Liver (tissue), 9 donors: Measurements from ENCODE around the gene TANGO2. TPM values are rescaled to one million over a fixed set of nuclear protein-coding genes. Genes with fewer than 3 reads are reported as not detected.

Experiments used
- DNase-seq: peaks from one replicate; pipeline ENCODE4 v3.0.0-alpha.2; 2017; ENCODE audit warnings: low spot score
- H3K27ac ChIP-seq, 2 donors: one replicate each; pipeline ENCODE4 v1.7.0; 2013; ENCODE audit warnings: inconsistent platforms in 2 of 2, low read length in 2 of 2, control low read depth in 1 of 2, low read depth in 1 of 2, mild to moderate bottlenecking in 1 of 2
- H3K27me3 ChIP-seq, 4 donors: one replicate each; pipeline versions ENCODE4 v1.6.1 to v1.7.0; 2013; ENCODE audit warnings: low read length in 3 of 4, inconsistent platforms in 1 of 4, mild to moderate bottlenecking in 1 of 4, moderate library complexity in 1 of 4; ENCODE audit not compliant: control insufficient read depth in 4 of 4, insufficient read depth in 4 of 4
- H3K36me3 ChIP-seq, 4 donors: one replicate each; pipeline versions ENCODE4 v1.6.1 to v1.7.0; 2013; ENCODE audit warnings: low read length in 3 of 4, mild to moderate bottlenecking in 3 of 4, low read depth in 1 of 4, moderate library complexity in 1 of 4; ENCODE audit not compliant: control insufficient read depth in 4 of 4, insufficient read depth in 3 of 4
- H3K4me1 ChIP-seq, 4 donors: one replicate each; pipeline versions ENCODE4 v1.6.1 to v1.7.0; 2013; ENCODE audit warnings: low read length in 3 of 4, mild to moderate bottlenecking in 3 of 4, moderate library complexity in 1 of 4; ENCODE audit not compliant: control insufficient read depth in 4 of 4, insufficient read depth in 4 of 4
- H3K4me3 ChIP-seq, 3 donors: one replicate each; pipeline versions ENCODE4 v1.6.1 to v1.7.0; 2013; ENCODE audit warnings: low read length in 3 of 3, control low read depth in 1 of 3, low read depth in 1 of 3, mild to moderate bottlenecking in 1 of 3
- H3K9ac ChIP-seq, 2 donors: one replicate each; pipeline ENCODE4 v1.7.0; 2013; ENCODE audit warnings: low read length in 2 of 2, mild to moderate bottlenecking in 2 of 2, moderate library complexity in 2 of 2, control low read depth in 1 of 2, low read depth in 1 of 2
- H3K9me3 ChIP-seq, 4 donors: one replicate each; pipeline versions ENCODE4 v1.6.1 to v1.7.0; 2013; ENCODE audit warnings: low read length in 3 of 4; ENCODE audit not compliant: control insufficient read depth in 4 of 4
- ATF3 ChIP-seq: IDR thresholded peaks from 2 replicates; pipeline ENCODE4 v1.6.1; 2016; ENCODE audit warnings: antibody characterized with exemption
- CTCF ChIP-seq: fragments of 150-350 bp; IDR thresholded peaks from 2 replicates; pipeline ENCODE4 v1.5.1; 2017; ENCODE audit warnings: improper control_type of control experiment, low read depth, low read length; ENCODE audit not compliant: missing input control
- EGR1 ChIP-seq, 2 donors: IDR thresholded peaks; 2 replicates each; pipeline ENCODE4 v1.6.1; 2016 to 2018; ENCODE audit warnings: antibody characterized with exemption in 2 of 2, low read depth in 2 of 2
- FOXA1 ChIP-seq: IDR thresholded peaks from 2 replicates; pipeline ENCODE4 v1.6.1; 2016; ENCODE audit warnings: antibody characterized with exemption
- FOXA2 ChIP-seq: IDR thresholded peaks from 2 replicates; pipeline ENCODE4 v1.6.1; 2016; ENCODE audit warnings: antibody characterized with exemption
- HNF4A ChIP-seq, 2 donors: conservative IDR thresholded peaks; 2 replicates each; pipeline ENCODE4 v1.6.1; 2016; ENCODE audit warnings: antibody characterized with exemption in 2 of 2, mild to moderate bottlenecking in 2 of 2
- JUND ChIP-seq, 2 donors: IDR thresholded peaks; 2 replicates each; pipeline ENCODE4 v1.6.1; 2016; ENCODE audit warnings: antibody characterized with exemption in 2 of 2
- MAX ChIP-seq: IDR thresholded peaks from 2 replicates; pipeline ENCODE4 v1.6.1; 2016; ENCODE audit warnings: antibody characterized with exemption
- NR2F2 ChIP-seq: IDR thresholded peaks from 2 replicates; pipeline ENCODE4 v1.6.1; 2016; ENCODE audit warnings: antibody characterized with exemption
- RAD21 ChIP-seq, 2 donors: IDR thresholded peaks; 2 replicates each; pipeline ENCODE4 v1.6.1; 2016; ENCODE audit warnings: antibody characterized with exemption in 2 of 2, mild to moderate bottlenecking in 2 of 2
- REST ChIP-seq: IDR thresholded peaks from 2 replicates; pipeline ENCODE4 v1.6.1; 2016; ENCODE audit warnings: antibody characterized with exemption, mild to moderate bottlenecking
- RXRA ChIP-seq, 2 donors: IDR thresholded peaks; 2 replicates each; pipeline ENCODE4 v1.6.1; 2017 to 2018; ENCODE audit warnings: antibody characterized with exemption in 2 of 2, mild to moderate bottlenecking in 1 of 2
- SP1 ChIP-seq: IDR thresholded peaks from 2 replicates; pipeline ENCODE4 v1.6.1; 2018; ENCODE audit warnings: antibody characterized with exemption, mild to moderate bottlenecking
- YY1 ChIP-seq: IDR thresholded peaks from 2 replicates; pipeline ENCODE4 v1.6.1; 2016; ENCODE audit warnings: antibody characterized with exemption, mild to moderate bottlenecking
- ZBTB33 ChIP-seq: IDR thresholded peaks from 2 replicates; pipeline ENCODE4 v1.6.1; 2016; ENCODE audit warnings: antibody characterized with exemption
- WGBS: extraction: QIAGEN DNeasy Blood & Tissue Kit; methylation state at CpG from one replicate; pipeline ENCODE4 v1.1.7; 2013; 5-methylcytosine and 5-hydroxymethylcytosine counted together
- polyA plus RNA-seq, 2 donors: library from polyadenylated mRNA; stranded (reverse) in 1 of 2; unstranded in 1 of 2; fragments of 200-250 nt in 1 of 2; fragments of >200 nt in 1 of 2; fragmentation: Nextera tagmentation in 1 of 2; extraction: Ambion mirVana in 1 of 2; gene quantifications; one replicate each; pipeline versions ENCODE4 v1.2.1 to v1.2.3, GENCODE V29; 2013 to 2015
- total RNA-seq, 2 donors: library from RNA; depleted of rRNA; stranded (reverse); fragments of >200 nt; gene quantifications; one replicate each; pipeline ENCODE4 v1.2.3, GENCODE V29; 2014
- donor health status: healthy.
- donor health status: healthy.
- donor health status: healthy.
- donor health status: healthy.
- donor health status: healthy.

Gene TANGO2
- total and polyA plus RNA-seq, 4 donors, result 10.8 to 153 (median 16.1) TPM

GRCh38 chr22:20083891-20084546 lies 63.1 kb downstream of the TANGO2 start:
- WGBS, result 60% methylated on average over 10 of the region's 10 CpGs
- H3K4me1 ChIP-seq, result peaks cover 22 to 56% (median 46%) of the 10 kb centered on the region in 4 donors
- H3K27me3 ChIP-seq, result no peaks in the 10 kb centered on the region
- H3K4me3 ChIP-seq, result no peak overlapping the region
- H3K9me3 ChIP-seq, result no peaks in the 10 kb centered on the region
- H3K36me3 ChIP-seq, result peaks cover 14 to 28% (median 20%) of the 10 kb centered on the region in 4 donors
- TF ChIP-seq JUND (IDR thresholded peaks at IDR 0.05) (no peak), REST (no peak), RXRA (IDR thresholded peaks at IDR 0.05) (peak; percentile 51 to 55), FOXA2 (no peak), SP1 (no peak), ATF3 (no peak), FOXA1 (no peak)
- peak overlapping the region in 1 of 2 donors; percentile 32 for H3K9ac ChIP-seq
- no peak for DNase-seq
- H3K27ac ChIP-seq, result peak overlapping the region; percentile 72 to 92

- Histone ChIP-seq H3K9ac (peak overlapping the region in 1 of 2 donors; percentile 42), H3K36me3 (peaks cover 16 to 36% (median 27%) of the 10 kb centered on the region in 4 donors), H3K4me3 (no peak overlapping the region), H3K27ac (peak overlapping the region; percentile 72 to 92), H3K27me3 (no peaks in the 10 kb centered on the region), H3K4me1 (peaks cover 20 to 56% (median 46%) of the 10 kb centered on the region in 4 donors), H3K9me3 (no peaks in the 10 kb centered on the region)
- TF ChIP-seq ZBTB33 (no peak), MAX (no peak), REST (no peak), YY1 (no peak), ATF3 (no peak), RXRA (IDR thresholded peaks at IDR 0.05) (peak in 1 of 2 donors; percentile 76), SP1 (peak; percentile 24), FOXA2 (peak; percentile 80), NR2F2 (no peak), CTCF (peak; percentile 15), RAD21 (IDR thresholded peaks at IDR 0.05) (peak in 1 of 2 donors; percentile 26), HNF4A (conservative IDR thresholded peaks at IDR 0.05) (peak; percentile 60 to 77), FOXA1 (peak; percentile 83), EGR1 (IDR thresholded peaks at IDR 0.05; ENCODE audit: low read depth in 2 of 2) (no peak)
- DNase-seq, result peak; percentile 65
- 47% methylated on average over 23 of the region's 23 CpGs for WGBS
These were observed 63.9 kb downstream of the TANGO2 start for GRCh38 chr22:20084547-20085413.
